GM19035 (cell line): ENCODE measurements around the gene MS4A18.

Source experiments
- ATAC-seq: cut with Tn5 transposase; IDR thresholded peaks from one replicate; pipeline ENCODE4 v1.9.1; 2021; ENCODE audit not compliant: unreplicated experiment

Gene MS4A18

DNA sequence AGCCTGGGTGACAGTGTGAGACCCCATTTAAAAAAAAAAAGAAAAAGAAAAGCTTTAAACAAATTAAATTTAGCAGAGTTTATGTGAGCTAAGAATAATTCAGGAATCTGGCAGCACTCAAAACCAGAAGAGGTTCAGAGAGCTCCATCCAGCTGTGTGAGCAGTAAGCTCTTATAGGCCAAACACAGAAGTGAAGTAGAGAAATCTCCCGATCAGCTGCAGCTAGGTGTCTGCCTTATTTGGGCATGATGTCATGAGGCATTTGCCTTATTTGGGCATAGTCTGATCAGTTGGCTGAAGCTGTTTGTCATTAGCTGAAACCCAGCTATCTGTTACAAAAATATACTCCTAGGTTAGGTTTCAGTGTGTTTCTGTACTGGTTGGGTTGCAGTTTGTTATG, 40.4 kb downstream of the MS4A18 start:
- ATAC-seq, result peak; percentile 43

DNA sequence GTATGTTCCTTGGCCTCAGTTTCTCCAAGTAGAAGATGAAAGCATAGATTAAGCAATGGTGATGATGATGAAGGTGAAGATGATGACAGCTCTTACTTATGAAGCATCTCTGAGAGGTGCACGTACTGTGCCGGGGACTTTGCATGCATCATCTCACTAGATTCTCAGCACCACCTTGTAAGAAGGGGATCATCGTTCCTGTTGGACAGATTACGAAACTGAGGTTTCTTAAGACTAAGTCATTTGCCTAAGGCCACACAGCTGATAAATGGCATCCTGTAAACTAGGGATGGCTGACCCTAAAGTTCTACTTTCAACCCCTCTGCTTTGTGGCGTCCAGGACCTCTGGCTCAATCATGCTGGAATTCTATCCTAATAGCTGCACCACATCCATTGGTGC, 40.8 kb downstream of the MS4A18 start:
- ATAC-seq, result no peak

DNA sequence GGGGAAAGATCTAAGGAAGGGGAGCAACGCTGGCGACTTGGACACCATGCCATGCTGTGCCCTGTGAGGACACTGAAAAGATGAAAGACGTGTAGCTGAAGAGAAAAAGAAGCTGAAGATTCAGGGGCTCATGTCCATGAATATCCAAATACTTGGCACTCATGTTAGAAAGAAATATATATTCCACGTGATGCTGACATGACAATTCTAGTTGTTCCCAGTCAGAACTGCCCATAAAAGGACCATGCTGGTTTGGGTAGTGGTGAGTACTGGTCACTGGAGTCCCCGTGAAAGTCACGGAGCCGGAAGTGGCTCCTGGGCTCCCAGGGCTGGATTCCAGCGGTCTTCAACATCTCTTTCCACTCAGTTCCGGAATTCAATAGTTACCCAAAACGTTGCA, 42.0 kb downstream of the MS4A18 start:
- no peak for ATAC-seq

DNA sequence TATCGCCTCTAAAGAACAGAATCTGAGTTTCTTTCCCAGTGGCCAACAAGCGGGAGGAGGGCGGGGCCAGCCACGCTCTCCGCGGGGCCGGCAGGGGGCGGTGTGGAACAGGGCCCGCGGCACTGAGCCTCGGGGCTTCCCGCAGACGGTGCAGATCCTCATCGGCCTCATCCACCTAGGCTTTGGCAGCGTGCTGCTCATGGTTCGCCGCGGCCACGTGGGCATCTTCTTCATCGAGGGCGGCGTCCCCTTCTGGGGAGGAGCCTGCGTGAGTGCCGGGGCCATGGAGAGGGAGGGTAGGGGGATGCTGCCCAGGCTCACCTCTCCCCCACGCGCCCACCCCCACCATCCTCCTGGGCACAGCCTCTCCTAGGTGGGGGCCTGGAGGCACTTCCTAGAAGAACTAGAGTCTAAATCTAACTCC, 42.9 kb downstream of the MS4A18 start:
- no peak for ATAC-seq

DNA sequence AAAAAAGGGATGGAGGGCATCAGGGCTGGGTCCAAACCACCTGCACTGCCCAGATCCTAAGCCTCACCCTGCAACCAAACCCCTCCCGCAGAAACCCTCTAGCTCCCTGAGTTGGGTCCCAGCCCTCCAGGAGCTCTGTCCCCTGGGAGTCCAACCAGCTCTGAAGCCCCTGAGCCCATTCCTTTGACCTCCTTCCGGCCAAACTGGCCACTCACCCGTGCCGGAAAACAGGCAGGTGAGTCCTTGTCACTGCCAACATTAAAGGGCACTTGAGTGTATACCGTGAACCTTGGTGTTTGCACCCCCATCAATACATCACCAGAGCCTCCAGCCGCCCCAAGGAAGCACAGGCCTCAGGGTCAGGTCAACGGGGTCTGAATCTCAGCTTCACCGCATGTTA, 43.7 kb downstream of the MS4A18 start:
- no peak for ATAC-seq

DNA sequence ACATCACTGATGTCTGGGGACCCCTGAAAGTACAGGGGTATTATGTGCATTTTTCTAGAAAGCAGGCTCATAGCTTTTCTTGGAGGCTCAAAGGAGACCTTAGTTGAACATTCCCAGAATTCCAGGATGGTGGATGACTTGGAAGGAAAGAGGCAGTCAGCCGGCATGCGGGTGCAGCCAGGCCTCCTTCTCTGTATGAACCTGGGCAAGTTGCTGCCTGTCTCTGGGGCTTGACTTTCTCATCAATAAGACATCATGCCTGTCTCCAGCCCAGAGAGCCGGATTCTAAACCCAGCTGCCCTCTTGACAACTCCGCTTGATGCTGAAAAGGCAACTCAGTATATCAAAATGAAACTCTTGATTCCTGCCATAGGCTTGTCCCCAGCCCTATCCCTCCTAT, 44.8 kb downstream of the MS4A18 start:
- ATAC-seq, result no peak

DNA sequence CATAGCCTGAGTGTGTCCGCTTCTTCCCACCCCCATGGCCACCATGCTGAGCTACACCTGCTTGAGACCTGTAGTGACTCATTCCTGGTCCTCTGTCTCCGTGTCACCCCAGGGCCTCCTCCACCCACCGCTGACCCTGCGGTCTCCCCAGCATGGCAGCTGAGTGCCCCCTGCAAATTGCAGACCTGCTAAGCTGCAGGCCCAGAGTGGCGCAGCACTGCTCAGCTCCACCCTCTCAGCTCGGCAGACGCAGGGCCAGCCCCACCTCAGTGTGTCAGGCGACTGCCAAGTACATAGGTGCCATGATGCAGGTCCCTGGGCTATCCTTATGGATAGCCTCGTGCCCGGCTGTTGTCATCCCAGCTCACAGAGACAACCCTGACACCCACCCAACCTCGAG, 45.3 kb downstream of the MS4A18 start:
- no peak for ATAC-seq

DNA sequence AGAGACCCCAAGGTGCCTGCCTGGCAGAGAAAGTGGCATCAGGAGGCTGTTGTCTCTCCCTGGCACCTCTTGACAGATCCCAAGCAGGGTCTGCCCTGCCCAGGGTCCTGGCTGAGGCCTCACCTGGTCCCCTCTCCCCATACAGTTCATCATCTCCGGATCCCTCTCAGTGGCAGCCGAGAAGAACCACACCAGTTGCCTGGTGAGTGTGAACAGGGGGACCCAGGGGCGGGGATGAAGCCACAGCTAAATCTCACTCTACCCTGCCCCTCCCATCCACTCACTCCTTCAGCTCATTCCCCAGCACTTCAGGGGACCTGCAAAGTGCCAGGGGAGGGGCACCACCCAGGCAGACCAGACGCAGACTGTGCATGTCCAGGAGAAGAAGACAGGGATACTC, 46.6 kb downstream of the MS4A18 start:
- ATAC-seq, result no peak

DNA sequence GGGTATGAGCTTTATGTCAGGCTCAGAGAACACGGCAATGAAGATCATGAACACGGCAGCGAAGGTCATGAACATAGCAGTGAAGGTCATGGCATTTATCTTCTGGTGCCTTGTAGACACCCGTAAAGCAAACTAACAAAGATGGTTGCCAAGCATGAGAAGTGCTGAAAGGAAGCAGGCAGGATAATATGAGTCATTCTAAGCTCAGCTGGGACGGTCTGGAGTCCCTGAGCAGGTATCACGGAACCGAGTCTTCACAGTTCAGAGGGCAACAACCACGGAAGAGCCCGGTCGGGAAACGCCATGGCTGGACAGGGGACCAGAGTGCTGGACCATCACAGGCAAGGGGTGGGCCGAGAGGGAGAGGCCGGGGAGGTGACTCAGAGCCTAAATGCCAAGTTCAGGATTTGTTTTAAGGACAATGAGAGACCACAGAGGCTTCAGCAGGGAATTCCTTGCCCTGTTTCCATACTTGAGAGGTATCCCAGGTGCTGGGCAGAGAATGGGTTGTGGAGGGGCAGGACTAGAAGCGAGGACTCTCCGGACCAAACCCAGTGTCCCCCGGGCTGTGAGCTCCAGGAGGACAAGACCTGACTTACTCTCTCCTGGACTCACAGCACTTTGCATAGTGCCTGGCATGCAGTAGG, 47.5 kb downstream of the MS4A18 start:
- ATAC-seq, result no peak

DNA sequence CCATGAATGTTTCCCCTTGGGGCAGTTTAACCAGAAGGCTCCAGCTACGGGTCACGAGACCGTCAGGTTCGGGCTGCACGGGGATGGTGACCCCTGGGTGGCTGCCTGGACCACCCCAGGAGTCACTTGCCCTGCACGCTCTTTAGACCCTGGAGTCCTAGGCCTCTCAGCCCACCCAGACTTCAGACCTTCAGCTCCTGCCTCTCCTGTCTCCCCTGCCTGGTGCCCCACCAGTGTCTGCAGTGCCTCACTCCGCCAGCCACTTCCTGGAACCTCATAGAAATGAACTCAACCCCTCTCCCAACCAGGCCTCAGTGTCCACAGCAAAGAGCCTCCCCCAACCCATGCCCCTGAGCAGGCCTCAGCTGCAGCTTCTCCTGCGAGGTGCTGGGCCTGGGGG, 48.1 kb downstream of the MS4A18 start:
- no peak for ATAC-seq

DNA sequence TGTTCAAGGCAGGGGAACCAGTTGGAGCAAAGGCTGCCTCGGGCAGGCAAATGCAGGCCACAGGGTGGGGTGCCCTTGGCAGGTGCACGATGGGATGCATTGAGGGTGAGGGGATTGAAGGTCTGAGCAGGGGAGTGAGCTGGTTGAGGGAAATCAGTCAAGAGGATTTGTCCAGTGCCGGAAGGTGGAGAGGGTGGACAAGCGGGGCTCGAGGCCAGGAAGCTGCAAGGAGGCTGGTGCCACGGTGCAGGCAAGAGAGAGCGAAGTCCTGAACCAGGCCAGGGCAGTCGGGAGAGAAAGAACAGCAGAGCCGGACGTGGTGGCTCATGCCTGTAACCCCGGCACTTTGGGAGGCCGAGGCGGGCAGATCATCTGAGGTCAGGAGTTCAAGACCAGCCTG, 50.2 kb downstream of the MS4A18 start:
- ATAC-seq, result no peak

DNA sequence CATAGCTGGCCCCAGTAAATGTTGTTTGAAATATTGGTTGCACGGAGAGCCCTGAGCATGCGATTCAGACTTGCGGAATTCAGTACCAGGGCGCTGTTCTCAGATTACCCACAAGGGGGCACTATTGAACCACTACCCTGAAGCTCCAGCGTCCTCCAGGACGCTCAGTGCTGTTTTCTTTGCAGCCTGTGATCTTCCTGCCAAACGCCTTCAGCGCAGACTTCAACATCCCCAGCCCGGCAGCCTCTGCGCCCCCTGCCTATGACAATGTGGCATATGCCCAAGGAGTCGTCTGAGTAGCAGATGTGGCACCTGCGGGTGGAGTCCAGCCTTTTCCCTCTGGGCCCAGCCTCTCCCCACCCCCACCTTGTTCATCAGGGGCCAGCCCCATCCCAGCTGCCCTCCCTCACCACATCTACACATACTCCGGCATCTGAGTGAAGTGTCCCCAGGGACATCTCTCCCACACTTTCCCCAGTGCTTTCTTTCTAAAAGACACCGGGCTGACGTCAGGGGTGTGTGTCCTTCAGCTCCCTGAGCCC, 51.0 kb downstream of the MS4A18 start:
- ATAC-seq, result peak; percentile 73

DNA sequence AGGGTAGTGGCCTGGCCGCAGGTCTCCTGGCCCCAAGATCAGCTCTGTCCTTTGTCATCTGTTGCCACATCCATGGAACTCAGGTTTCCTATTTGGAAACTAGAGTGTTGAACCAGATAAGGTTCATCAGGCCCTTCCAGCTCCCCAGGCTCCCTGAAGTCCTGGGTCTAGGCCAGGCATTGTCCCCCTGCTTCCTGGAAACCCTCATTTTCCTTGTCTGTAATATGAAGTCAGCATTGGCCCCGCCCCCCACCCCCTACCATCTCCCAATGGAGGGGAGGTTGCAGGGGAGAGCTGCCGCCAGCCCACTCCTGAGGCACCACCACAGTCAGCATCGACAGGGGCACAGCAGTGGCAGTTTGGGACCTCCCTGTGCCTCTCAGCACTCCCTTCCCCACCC, 51.6 kb downstream of the MS4A18 start:
- ATAC-seq, result no peak

DNA sequence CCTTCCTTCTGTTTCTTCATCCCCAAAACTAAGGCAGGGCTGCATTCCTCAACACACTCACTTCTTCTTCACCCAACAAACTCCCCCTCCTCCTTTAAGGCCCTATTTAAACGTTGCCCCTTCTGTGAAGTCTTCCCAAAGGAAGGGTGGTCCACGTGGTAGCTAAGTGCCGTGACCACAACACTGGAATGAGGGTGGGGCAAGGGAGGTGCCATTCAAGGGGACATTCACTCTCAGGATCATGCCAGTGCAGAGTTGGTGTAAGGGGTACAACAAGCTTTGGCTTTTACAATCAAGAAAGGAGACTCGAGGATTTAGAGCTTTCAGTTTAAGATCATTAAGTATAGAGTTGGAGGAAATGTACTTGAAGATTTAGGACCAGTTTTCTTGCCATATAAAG, 52.6 kb downstream of the MS4A18 start:
- no peak for ATAC-seq

DNA sequence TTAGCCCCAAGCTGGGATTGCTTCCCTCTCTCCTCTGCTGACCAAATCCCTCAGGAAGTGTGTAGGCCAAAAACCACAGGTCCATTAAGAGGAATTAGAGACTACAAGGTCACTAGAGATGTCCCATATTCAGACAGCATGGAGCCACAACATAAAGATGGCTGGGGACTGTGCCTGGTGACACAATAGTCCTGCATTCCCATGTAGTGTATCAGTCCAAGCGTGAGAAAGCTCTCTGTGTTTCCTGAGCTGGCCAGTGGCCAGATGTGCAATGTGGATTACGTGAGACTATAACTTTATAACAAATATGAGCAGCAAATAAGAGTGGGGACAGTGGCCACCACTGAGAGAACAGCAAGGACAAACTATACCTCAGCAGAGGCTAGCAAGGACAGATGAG, 53.1 kb downstream of the MS4A18 start:
- no peak for ATAC-seq

DNA sequence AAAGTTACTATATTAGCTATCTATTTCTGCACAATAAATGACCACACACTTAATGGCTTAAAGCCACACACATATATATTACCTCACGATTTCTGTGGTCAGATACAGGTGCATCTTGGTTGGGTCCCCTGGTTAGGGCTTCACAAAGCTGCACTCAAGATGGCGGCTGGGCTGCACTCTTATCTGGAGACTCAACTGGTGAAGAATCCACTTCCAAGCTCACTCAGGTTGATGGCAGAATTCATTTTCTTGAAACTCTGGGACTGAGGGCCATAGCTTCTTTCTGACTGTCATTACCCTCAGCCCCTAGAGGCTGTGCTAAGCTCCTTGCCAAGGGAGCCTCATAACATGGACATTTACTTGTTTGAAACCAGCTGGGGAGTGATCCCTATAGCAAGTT, 55.5 kb downstream of the MS4A18 start:
- ATAC-seq, result no peak

DNA sequence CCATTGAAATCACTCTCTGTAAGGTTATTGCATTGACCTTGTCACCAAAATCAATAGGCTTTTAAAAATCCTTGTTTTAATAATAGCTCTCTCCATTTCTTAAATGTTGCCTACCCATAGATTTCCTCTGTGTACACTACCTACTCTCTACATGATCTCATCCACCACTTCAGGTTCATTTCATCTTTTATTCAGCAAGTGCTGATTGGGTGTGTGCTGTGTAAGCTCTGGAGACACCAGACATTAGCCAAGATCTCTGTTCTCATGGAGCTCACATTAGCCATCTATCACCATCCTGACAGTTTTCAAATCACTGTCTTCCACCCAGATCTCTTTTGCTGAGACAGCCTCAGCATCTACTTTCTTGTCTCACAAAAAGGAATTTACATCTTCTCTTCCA, 56.3 kb downstream of the MS4A18 start:
- ATAC-seq, result no peak

DNA sequence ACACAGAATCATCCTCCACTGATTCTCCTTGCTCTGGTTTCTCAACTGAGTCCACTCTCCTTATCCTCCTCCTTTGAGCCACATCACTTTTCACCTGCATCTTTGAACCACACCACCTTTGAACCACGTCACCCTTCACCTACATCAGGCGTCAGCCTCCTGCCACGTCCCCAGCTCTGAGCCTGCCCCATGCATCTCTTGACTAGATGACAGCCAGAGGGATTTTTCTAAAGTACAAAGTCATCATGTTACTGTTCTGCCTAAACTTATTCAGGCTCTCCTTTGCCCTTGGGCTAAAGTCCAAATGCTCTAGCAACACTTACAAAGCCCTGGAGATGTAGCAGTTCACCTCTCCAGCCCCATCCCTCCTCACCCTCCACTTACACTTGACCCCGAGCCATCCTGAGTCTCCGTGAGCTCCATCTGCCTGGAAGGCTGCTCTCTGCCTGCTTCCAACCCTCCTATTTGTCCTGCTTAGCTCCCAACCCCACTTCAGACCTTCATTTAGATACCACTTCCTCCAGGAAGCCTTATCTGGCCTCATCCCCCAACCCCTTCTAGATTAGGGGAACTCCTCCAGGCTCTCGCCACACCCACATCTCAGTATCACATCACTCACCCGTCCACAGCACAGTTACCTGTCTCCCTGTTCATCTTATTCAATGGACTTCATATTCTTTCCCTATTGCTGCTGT, 56.9 kb downstream of the MS4A18 start:
- no peak for ATAC-seq

DNA sequence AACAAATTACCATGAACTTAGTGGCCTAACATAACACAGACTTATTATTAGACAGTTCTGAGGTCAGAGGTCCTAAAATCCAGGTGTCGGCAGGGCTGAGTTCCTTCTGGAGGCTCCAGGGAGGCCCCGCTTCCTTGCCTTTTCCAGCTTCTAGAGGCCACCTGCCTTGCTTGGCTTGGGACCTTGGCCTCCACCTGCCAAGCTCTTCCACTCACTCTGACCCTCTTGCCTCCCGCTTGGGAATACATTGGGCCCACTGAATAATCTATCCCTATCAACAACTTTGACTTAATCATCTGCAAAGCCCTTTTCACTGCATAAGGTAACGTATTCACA, 57.4 kb downstream of the MS4A18 start:
- ATAC-seq, result no peak

DNA sequence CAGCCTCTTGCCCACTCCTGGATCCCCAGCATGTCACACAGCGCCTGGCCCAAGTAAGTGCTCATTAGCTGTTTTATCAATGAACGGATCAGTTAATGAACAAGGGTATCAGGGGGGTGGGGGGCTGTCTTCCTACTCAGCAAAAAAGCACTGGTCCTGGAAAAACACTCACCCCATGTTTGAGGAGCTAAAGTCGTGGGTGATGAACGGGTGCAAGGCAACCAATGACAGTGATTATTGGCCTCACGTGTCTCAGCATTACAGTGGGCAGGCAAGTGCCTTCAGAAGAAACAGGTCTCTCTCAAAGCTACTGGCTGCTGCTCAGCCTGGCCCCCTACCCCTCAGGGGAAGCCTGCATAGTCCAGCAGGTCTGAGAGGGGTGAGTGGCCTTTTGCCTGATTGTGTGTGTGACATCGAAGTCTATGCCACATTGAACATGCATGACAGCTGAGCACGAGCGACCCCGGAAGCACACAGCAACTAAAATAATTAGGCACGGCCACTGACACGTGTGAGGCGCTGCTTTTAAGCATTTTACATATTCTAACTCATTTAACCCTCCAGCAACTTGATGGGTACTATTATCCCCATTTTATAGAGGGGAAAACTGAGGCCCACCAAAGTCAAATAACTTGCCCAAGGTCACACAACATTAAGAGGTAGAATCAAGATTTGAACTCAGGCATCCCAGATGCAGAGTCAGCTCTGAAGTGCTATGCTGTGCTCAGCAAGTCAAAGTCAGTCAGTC, 58.0 kb downstream of the MS4A18 start:
- ATAC-seq, result no peak

DNA sequence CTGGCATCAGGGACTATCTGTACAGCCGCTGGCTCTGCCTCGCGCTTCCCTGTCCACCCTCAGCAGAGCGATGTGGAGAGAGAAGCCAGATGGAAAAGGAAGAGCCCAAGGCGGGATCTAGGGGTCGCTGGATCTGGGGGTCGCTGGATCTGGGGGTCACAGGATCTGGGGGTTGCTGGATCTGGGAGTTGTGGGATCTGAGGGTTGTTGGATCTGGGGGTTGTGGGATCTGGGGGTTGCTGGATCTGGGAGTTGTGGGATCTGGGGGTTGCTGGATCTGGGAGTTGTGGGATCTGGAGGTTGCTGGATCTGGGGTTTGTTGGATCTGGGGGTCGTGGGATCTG, 58.6 kb downstream of the MS4A18 start:
- no peak for ATAC-seq

DNA sequence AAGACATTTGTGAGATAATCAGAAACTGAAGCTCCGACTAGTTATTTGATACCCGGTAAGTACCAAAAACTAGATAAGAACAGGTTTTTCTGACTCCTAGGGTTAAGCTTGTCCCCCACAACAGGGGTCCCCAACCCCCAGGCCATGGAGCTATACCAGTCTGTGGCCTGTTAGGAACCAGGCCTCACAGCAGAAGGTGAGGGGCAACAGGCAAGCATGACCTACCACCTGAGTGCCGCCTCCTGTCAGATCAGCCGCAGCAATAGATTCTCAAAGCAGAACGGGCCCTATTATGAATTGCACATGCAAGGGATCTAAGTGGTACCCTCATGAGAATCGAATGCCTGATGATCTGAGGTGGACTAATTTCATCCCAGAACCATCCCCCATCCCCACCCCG, 59.4 kb downstream of the MS4A18 start:
- no peak for ATAC-seq
